Endometrial microvascular endothelial cells (primary cell): ENCODE data around the gene SELENOO. TPM values are rescaled to one million over a fixed set of nuclear protein-coding genes. Genes with fewer than 3 reads are reported as not detected.
"Not testable (repeated sequence)": the region's sequence is repeated elsewhere in the genome, so short reads cannot be mapped to it uniquely, and the experiment has no call there.

Experiments
- in situ Hi-C: cut with HindIII; loops from 2 replicates; pipeline ENCODE4 v1.10.0; 2017; ENCODE audit warnings: low sequenced_read_pairs, low pct_unique_long_range_greater_than_20kb; ENCODE audit errors: inconsistent ontology term
- total RNA-seq: library from RNA; depleted of rRNA; stranded (reverse); fragments of >200 nt; gene quantifications from one replicate; pipeline ENCODE4 v1.2.3, GENCODE V29; 2015; ENCODE audit errors: inconsistent ontology term

Gene SELENOO
- total RNA-seq, result 29.7 TPM

- in situ Hi-C loops, result no loop called here
Observed at GRCh38 chr22:50200461-50201190, at the start of gene SELENOO. Gene SELENOO, plus strand, starts transcription at chr22:50201011. Its CDS starts 26 bp downstream, at chr22:50201037.

DNA sequence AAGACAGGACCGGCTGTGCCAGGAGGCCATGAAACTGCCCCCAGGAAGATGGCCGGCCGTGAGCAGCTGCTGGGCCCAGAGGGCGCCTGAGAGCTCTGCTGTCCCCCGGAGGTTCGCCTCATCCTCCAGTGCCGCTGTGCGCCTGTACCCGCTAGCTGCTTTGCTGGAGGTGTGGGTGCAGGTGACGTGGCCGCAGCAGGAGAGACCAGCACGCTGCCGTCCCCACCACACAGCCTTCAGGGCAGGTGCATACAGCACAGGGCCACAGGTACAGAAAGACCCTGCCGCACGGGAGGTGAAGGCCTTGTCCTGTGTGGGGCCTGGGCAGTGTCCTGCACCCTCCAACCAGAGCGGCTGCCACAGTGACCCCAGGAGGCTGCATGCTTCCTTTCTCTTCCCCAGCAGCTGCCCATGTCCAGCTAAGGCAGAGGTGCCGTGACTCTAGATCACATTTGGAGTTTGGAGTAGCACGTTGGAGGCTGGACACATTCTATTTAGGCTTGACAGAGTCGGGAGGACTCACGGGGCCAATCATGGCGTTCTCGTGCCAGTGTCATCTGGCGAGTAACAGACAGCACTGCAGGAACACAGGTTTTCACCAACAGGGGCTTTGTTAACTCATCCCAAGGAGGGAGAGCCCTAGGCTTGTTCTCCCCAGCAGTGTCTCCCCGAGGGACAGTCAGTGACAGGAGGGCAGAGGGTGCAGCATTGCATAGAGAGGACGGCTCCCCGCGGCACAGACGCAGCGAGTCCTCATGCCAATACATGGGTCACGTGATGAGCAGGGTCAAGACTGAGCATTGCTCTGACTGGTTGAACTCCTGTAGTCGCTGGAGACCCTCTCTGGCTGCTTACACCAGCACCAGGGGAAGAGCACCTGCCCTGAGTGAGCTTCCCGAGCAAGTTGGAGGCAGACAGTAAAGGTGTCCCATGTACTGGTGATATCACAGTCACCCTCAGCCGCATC lies 49.0 kb upstream of the SELENOO start:
- in situ Hi-C loops, result no loop called here

GRCh38 chr22:50153056-50153755 lies 47.6 kb upstream of the SELENOO start:
- in situ Hi-C loops, result no loop called here

GRCh38 chr22:50153756-50154140 lies 47.1 kb upstream of the SELENOO start:
- in situ Hi-C loops, result no loop called here

- in situ Hi-C loops, result no loop called here
Observed at GRCh38 chr22:50157709-50158375, 43.0 kb upstream of the SELENOO start.

DNA sequence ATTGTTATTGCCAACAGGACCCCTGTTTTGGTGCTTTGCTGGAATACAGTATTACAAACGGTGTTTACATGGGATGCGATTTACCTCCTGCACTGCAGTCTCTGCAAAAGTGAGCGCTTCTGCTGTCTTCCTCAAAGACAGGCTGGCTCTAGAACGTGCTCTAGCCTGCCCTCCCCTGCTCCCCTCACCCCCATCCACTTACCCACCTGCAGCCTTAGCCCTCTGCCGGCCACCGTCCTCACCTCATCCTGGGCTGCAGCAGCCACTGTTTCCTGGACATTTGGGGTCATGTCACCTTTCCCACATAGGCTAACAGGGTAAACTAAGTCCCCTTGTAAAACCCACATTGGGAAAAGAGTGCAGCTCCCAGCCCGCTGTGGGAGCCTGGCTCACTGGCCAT lies 39.9 kb upstream of the SELENOO start:
- in situ Hi-C loops, result no loop called here

- in situ Hi-C loops, result no loop called here
Observed at GRCh38 chr22:50161508-50162390, 39.1 kb upstream of the SELENOO start.

- in situ Hi-C loops, result no loop called here
Observed at GRCh38 chr22:50162391-50162956, 38.3 kb upstream of the SELENOO start.

DNA sequence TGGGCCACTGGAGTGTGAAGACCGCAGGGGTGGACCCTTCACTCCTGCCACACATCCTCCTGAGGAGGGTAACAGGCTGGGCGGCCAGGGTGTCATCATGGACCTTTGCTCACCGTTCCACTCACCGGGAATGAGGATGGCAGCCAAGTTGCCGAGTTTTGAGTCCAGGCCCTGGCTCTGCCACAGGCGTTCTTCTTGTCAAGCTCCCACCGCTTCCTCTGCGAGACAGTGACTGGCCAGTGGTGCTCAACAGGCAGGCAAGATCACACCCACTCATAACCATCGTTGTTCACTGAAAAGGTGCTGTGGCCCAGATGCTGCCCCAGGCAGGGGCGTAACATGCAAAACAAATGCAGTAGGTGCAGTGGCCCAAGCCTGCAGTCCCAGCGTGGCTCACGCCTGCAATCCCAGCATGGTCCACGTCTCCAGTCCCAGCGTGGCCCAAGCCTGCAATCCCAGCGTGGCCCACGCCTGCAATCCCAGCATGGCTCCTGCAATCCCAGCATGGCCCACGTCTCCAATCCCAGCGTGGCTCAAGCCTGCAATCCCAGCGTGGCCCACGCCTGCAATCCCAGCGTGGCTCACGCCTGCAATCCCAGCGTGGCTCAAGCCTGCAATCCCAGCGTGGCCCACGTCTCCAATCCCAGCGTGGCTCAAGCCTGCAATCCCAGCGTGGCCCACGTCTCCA lies 35.2 kb upstream of the SELENOO start:
- in situ Hi-C loops, result no loop called here

DNA sequence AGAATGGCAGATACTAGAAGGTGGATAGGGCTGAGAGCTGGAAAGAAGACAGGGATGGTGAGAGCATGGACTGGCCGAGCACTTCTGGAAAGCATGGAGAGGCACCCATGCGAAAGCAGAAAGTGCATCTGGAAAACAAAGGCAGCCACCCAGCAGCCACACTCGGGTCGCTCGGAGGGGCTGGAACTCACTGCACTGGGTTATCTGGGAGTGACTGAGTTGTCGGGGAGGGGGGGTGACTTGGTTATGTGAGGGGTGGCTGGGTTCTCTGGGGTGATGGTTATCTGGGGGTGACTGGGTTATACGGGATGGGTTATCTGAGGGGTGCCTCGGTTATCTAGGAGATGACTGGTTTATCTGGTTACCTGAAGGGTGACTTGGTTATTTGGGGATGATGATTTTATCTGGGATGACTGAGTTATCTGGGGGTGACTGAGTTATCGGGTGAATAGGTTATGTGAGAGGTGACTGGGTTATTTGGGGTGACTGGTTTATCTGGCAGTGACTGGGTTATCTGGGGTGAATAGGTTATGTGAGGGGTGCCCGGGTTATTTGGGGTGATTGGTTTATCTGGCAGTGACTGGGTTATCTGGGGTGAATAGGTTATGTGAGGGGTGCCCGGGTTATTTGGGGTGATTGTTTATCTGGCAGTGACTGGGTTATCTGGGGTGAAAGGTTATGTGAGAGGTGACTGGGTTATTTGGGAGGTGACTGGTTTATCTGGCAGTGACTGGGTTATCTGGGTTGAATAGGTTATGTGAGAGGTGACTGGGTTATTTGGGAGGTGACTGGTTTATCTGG lies 32.9 kb upstream of the SELENOO start:
- in situ Hi-C loops, result no loop called here

- in situ Hi-C loops, result not testable (repeated sequence)
Observed at GRCh38 chr22:50168490-50169180, 32.2 kb upstream of the SELENOO start.

DNA sequence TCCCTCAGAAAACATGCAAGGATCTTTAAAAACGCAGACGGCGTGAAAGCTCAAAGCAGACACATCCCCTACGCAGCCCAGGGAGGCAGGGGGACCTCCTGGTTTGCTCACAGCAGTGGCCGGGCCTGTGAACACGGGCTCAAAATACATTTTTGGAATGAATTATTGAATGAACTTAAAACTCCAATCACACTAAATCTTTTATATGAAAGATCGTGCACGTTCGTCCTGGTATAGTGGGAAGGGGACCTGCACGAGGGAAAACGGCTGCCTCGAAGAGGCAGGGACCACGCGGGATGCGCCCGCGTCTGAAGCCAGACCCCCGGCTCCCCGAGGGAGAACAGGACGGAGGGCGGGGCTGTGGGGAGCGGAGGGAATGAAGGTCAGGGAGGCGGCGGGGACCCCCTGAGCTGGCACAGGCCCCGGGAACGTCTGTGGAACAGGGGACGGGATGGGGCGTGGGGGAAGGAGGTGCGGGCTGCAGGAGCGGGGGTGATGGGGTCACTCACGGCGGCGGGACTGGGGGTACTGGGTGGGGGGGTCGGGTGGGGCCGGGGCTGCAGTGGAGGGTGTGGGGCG lies 31.5 kb upstream of the SELENOO start:
- in situ Hi-C loops, result no loop called here

- in situ Hi-C loops, result no loop called here
Observed at GRCh38 chr22:50169774-50170341, 31.0 kb upstream of the SELENOO start.

DNA sequence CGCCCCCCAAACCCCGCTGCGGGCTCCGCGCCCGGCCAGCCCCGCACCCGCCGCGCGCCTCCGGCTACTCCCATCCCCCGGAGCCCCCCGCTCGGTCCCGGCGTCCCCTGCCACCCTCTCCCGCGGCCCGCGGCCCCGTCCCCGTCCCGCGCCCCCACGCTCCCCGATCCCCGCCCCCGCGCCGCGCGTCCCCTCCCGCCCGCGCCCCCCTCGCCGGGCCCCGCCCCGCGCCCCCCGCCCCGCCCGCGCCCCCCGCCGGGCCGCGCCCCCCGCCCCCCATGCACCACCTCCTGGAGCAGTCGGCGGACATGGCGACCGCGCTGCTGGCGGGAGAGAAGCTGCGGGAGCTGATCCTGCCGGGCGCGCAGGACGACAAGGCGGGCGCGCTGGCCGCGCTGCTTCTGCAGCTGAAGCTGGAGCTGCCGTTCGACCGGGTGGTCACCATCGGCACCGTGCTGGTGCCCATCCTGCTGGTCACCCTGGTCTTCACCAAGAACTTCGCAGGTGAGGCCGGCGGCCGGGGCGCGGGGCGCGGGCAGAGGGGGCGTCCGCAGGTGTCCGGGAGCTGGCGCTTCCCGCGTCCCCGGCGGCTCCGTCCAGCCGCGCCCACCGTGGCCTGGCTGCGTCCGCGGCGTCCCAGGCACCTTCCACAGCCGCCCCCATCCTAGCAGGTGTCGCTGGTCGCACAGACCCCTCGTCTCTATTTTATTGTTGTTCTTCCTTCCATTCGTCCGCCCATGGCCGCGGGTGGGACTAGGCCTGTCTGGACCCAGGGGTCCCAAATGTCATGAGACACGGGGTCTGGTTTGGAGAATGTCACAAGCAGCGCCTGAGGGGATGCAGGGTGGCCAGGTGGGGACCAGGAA lies 30.1 kb upstream of the SELENOO start, which contains the start of gene PANX2:
PANX2 (plus strand) TSS at position 279 of the 866 bp plus-strand sequence; CDS start at position 279, 0 bp downstream.
- in situ Hi-C loops, result no loop called here
